GM11168 (cell line): ENCODE results near the gene EXOC1L.
"Not testable (repeated sequence)": the region's sequence is repeated elsewhere in the genome, so short reads cannot be mapped to it uniquely, and the experiment has no call there.

ENCODE experiments used
- in situ Hi-C: fragments of 300-500 bp; cut with MboI; formaldehyde crosslinking; loops from one replicate; pipeline ENCODE4 v1.12.0; 2022; ENCODE audit warnings: low sequenced_read_pairs; ENCODE audit not compliant: unreplicated experiment

The EXOC1L gene

DNA sequence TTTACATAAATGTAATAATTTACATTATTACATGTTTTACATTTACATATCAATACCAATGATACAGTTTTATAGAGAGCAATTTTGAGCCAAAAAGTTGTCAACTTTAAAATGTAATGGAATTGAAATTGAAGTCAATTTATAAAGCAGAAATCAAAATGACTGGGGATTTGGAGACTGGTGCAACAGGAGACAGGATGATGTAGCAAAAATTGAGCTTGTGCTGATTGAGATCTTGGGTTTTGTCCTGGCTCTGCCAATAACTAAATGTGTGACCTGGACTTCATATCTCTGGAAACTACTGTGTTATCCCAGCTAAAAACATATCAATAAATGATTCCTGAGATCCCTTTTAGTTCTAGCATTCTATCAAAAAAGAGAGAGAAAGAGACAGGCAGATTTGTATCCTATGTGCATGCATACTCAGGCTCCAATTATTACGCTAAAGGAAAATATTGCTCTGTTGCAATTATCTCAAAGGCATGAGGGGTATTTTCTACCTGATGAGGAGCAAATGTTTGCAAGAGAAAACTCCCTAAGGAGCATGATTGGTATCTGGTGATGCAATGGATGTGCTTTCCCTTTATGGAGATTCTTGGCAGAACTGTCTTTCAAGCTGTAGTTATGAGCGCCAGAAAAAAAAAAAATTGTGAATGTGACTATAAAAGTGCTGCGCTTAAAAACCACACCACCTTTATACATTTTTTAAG, 14.7 kb downstream of the EXOC1L start:
- in situ Hi-C loops = no loop called here

DNA sequence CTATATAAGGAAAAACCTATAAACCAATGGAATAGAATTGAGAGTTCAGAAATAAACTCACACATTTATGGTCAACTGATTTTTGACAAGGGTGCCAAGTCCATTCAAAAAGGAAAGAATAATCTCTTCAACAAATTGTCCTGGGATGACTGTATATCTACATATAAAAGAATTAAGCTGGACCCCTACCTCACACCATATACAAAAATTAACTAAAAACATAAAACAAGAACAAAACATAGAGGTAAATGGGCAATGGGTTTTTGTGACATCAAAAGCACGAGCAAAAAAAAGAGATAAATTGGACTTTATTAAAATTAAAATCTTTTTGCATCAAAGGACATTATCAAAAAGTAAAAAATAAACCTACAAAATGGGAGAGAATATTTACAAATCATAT, 18.3 kb downstream of the EXOC1L start:
- in situ Hi-C loops = no loop called here

DNA sequence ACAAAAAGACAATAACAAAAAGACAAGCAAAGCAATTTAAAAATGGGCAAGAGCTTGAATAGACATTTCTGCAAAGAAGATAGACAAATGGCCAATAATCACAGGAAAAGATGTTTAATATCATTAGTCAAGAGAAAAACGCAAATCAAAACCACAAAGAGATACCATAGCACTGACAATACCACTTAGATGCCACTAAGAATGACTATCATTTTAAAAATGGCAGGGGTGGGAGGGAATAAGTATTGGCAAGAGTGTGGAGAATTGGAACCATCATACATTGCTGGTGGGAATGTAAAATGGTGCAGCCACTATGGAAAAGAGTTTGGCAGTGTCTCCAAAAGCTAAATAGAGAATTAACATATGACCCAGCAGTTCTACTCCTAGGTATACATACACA, 18.8 kb downstream of the EXOC1L start:
- in situ Hi-C loops = no loop called here

DNA sequence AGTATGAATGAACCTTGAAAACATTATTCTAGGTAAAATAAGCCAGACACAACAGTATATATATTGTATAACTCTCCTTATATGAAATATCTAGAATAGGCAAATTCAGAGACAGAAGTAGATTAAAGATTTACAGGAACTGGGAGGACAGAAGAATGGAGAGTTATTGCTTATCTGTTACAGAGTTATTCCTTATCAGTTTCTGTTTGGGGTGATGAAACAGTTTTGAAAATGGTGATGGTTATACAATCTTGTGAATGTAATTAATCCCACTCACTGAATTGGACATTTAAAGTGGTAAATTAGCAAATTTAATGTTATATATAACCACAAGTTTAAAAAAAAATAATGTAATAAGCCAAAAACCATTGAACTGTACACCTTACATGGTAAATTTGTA, 19.4 kb downstream of the EXOC1L start:
- in situ Hi-C loops = no loop called here

DNA sequence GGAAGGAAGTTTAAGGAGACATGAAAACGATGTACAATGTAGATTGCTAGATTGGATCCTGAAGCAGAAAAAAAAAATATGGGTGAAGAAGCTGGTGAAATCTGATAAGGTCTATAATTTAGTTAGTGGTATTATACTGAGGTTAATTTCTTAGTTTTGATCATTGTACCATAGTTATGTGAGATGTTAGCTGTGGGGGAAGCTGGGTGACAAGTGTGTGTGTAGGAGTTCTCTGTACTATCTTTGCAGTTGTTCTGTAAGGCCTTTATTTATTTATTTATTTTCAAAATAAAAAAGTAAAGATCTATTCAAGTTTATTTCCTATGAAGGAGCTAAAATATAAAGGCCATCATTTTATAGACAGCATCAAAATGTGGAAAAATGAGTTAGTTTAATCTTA, 21.4 kb downstream of the EXOC1L start:
- in situ Hi-C loops = no loop called here

DNA sequence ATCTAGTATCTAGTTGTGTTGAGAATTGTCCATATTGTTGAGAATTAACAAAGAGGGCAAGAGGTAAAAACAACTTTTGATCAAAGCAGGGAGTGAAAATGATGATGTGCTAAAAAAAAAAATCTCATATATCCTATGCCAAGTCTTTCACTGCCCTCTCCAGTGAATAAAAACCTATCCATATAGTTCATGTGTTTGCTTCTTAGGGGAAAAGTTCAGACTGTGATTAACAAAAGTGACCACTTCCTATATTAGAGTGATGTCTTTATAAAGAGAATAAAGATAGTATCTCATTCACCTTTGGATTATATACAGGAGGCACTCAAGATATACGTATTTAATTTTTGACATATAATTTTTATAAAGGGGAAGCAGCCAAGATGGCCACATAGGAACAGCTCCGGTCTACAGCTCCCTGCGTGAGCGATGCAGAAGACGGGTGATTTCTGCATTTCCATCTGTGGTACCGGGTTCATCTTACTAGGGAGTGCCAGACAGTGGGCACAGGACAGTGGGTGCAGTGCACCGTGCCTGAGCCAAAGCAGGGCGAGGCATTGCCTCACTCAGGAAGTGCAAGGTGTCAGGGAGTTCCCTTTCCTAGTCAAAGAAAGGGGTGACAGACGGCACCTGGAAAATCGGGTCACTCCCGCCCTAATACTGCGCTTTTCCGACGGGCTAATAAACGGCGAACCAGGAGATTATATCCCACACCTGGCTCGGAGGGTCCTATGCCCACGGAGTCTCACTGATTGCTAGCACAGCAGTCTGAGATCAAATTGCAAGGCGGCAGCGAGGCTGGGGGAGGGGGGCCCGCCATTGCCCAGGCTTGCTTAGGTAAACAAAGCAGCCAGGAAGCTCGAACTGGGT, 22.0 kb downstream of the EXOC1L start:
- in situ Hi-C loops = not testable (repeated sequence)

DNA sequence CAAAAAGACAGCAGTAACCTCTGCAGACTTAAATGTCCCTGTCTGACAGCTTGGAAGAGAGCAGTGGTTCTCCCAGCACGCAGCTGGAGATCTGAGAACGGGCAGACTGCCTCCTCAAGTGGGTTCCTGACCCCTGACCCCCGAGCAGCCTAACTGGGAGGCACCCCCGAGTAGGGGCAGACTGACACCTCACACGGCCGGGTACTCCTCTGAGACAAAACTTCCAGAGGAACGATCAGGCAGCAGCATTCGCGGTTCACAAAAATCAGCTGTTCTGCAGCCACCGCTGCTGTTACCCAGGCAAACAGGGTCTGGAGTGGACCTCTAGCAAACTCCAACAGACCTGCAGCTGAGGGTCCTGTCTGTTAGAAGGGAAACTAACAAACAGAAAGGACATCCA, 22.7 kb downstream of the EXOC1L start:
- in situ Hi-C loops = not testable (repeated sequence)

DNA sequence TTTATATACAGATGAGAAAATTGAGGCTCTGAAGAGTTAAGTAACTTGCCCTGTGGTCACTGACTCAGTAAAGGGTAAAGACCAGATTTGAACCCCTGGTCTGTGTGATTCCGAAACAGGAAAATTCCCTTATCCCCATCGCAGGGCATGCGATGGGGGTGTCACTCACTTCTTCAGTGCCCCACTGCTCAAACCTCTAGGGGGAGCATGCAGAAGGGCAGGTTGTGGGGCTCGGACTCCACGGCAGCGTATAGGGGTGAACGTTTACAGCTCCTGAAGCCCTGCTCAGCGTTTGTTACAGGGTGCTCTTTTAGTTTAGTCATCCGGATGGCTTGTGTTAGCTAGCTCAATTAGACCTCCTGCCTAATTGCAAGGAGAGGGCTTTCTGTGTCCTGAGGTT, 30.1 kb downstream of the EXOC1L start:
- in situ Hi-C loops = loop anchor here (25.0 kb wide), 1 partner anchor 487 kb away; no protein-coding TSS in a partner anchor

DNA sequence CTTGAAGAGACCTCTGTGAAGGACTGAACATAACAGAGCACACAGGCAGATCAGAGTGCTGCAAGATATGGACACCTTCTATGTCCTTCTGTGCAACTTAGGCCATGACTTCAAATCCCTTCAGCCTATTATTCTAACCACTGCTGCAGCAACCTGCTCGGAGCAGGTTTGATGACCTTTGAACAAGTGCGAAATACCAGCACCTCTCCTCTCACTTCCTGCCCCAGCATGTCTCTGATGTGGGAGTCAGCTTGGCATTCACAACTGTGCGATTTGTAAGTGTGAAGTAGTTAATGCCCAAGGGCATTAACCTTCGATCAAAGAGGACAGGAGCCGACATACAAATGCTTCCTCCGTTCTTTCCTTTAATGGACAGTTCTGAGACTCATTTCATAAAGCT, 32.3 kb downstream of the EXOC1L start:
- in situ Hi-C loops = loop anchor here (25.0 kb wide), 1 partner anchor 490 kb away; no protein-coding TSS in a partner anchor

DNA sequence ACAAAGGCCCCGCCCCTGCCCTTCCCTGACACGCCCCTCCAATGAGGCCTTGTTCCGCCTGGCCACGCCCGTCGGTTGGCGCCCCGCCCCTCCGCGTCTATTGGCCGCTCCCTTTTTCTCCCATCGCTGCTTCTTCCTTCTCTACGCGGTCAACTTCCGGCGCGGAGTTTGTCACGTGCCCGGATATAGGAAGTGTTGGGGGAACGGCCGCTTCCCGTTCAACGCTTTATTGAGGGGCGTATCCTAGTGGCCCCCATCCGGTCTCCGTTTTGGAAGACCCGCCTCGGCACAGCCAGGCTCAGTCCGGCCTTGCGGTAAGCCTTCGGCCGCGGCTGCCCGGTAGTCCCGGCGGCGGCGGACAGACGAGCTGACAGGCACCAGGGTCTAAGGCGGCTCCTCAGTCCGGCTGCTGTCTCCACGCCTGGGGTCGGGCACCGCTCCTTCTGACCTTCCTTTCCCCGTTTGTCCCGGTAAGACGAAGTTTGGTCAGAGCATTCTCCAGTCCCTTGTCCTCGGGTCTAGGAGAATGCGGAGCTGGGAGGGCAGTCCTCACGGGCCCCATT, 34.0 kb downstream of the EXOC1L start, which contains the start of gene EXOC1:
Gene EXOC1, plus strand, starts transcription at position 165 of the 563 bp plus-strand sequence. CDS start 4,676 bp downstream, outside the sequence.
- in situ Hi-C loops = loop anchor here (25.0 kb wide), 1 partner anchor 491 kb away; no protein-coding TSS in a partner anchor

DNA sequence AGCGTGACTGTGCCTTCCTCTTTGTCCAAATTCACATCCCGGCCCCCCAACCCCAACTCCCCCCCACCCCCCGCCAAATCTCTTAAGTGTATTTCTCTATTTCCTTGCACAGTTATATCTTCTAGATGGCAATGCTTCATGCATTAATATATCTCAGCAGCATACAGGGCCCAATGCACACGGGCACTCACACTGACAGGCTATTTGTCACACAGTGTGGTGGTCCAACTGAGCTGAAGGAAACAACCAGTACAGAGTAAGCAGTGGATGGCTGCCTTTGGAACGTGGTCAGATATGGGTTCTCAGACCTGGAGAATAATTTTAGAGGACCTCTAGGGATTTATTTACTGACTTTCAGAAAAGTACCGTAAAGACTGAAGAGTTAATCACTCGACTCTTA, 34.5 kb downstream of the EXOC1L start:
- in situ Hi-C loops = loop anchor here (25.0 kb wide), 1 partner anchor 492 kb away; no protein-coding TSS in a partner anchor

DNA sequence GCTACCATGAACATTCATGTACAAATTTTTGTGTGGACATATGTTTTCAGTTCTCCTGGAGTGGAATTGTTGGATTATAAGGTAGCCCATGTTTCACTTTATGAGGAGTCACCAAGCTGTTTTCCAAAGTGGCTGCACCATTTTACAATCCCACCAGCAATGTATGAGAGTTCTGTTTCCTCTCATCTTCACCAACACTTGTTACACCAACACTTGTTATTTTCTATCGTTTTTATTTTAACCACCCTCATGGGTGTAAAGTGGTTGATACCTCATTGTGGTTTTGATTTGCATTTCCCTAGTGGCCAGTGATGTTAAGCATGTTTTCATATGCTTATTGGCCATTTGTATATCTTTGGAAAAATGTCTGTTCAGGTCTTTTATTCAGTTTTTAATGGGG, 38.0 kb downstream of the EXOC1L start:
- in situ Hi-C loops = loop anchor here (25.0 kb wide), 1 partner anchor 495 kb away; no protein-coding TSS in a partner anchor

DNA sequence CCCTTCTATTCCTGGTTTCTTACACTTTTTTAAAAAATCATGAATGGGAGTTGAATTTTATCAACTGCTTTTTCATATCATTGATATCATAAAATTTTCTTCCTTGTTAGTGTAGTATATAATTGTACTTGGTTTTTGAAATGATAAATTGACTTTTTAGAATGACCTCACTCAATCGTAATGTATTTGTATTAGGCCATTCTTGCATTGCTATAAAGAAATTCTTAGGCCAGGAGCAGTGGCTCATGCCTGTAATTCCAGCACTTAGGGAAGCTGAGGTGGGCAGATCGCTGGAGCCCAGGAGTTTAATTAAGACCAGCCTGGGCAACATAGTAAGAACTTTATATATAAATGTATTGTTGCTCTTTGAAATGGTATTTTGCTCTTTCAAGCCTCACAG, 40.1 kb downstream of the EXOC1L start:
- in situ Hi-C loops = loop anchor here (25.0 kb wide), 1 partner anchor 497 kb away; no protein-coding TSS in a partner anchor

DNA sequence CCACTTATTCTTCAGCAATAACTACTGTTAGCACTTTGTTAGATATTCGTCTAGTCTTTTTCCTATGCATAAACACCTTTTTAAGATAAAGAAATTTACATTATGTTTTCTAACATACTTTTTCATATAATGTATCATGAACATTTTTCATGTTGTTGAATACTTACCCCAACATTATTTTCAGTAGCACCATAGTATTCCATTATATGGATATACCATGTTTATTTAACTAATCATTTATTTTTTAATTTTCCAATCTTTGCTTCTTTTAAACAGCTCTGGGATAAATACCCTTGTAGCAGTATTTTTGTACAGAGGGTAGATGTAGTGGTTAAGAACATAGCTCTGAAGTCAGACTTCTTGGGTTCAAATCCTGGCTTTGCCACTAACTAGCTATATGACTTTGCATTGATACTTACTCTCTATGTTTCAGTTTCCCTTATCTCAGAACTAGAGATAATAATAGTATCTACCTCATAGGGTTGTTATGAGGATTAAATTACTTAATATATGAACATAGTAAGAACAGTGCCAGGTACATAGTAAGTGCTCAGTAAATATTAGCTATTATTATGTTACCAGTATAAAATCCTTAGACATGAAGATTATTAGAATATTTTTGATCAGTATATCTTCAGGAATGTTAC, 45.1 kb downstream of the EXOC1L start:
- in situ Hi-C loops = loop anchor here (25.0 kb wide), 1 partner anchor 502 kb away; no protein-coding TSS in a partner anchor

DNA sequence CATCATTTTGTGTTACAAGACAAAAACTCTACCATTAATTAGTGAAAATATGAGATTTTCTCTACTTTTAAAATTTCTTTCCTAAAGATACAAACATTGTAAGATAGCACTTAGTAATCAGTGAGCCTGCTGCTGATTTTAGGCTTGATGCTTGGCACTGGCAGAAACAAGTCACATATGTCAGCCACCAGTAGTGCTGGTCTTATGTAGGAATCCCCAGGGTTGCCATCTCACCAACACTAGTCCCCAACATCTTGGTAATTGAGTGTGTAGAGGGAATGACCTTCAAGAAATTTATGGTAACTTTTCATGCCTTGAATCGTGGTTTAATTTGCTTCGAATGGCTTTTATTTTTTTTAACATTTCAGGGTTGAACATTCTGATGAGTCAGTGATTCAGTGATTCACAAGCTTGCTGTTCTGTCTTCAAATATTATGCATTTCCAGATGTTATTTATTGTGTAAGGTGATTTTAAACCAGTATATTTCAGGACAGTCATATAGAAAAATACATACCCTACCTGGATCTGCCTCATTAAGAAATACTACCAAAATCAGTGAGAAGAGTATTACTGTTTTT, 45.7 kb downstream of the EXOC1L start:
- in situ Hi-C loops = loop anchor here (25.0 kb wide), 1 partner anchor 503 kb away; no protein-coding TSS in a partner anchor

DNA sequence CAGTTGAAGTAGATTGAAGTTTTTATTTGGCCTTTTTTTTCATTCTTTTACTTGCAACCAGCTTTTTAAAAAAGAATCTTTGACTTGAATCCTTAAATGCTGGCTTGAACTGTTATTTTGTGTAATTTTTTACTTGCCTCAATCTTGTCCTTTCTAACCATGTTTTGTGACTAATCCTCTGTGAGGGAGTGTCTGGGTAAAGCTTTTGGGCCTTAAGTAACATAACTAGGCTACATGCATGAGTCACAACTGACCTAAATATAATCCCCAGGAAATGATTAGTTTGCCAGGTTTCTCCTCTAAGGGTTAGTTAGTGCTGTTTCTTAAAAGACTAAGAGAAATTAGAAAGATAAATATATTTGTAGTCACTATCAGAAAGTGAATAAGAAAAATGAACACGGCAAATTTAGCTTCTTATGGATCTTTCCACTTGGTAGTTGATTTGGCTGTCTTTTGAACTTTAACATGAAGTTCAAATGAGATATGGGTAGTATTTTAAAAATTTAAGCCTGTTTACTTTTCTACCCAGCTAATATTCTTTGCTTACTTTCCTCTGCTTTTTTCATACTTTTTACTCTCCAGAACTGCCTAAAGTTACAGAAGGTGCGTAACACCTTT, 46.8 kb downstream of the EXOC1L start:
- in situ Hi-C loops = loop anchor here (25.0 kb wide), 1 partner anchor 504 kb away; no protein-coding TSS in a partner anchor

DNA sequence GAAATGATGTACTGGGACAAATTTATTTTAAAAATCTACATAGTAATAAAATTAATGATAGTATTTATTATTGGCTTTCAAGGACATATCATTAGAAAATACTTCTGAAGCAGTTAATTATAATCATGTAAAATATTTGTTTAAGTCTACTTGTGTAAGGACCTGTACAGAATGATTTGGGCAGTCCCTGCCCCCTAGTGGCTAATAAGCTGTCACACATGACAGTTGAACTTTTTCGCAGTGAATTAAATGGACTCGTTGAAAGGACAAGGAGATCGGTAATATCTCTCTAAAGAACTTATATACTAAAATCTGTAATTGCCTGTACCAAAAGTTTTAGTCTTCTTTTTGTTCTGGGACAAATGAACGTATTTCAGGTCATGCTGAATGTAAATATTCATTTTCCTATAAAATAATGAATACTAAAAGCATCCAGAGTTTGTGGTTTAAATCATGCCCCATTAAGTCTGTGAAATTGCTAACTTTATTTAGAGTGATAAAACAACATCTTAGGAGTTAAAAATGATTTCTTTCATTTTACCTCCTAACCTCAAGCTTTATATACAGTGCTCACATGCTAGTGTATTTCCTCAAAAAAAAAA, 47.5 kb downstream of the EXOC1L start:
- in situ Hi-C loops = loop anchor here (25.0 kb wide), 1 partner anchor 505 kb away; no protein-coding TSS in a partner anchor

DNA sequence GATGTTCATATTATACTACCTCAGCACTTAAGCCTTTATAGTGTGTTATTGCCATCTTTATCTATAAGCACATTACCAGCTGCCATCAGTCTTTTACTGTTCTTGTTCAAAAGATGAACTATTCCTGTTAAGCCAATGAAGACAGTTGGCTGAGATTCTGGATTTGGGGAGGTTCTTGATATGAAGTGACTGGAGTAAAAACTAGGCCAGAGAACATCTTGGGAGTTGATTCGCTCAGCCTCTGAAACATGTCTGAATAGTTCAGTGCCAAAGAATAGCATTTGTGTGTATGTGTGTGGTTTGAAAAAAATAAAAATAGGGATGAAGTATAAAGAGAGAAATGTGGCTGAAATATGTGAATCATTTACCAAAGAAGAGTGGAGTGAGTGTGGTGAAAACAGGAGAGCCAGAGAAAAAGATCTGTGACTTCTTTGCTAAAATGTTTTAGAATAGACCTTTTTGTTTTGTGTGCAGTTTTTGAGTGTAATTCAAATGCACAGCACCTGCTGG, 49.0 kb downstream of the EXOC1L start:
- in situ Hi-C loops = loop anchor here (25.0 kb wide), 1 partner anchor 506 kb away; no protein-coding TSS in a partner anchor
